ENCODE data around the gene ADGRL3.
"Not testable (repeated sequence)": the region's sequence is repeated elsewhere in the genome, so short reads cannot be mapped to it uniquely, and the experiment has no call there.

Gene ADGRL3

DNA sequence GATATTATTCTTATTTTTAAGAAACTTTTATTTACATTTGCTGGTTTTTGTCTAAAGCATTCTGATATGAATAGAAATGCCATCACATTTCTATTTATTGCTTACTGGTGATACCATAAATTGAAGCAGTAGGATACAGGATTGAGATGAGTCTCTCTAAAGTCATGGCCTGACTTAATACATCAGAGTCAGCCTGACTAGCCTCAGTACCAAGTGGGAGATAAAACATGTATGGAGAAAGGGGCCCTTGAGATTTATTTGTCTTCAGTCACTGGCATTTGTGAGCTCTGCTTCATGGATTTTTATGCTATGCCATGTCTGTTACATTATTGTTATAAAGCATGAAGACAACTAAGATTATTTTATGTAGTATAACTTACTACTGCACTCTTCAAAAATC, 465.5 kb downstream of the ADGRL3 start:
- FAIRE-seq: no peak

DNA sequence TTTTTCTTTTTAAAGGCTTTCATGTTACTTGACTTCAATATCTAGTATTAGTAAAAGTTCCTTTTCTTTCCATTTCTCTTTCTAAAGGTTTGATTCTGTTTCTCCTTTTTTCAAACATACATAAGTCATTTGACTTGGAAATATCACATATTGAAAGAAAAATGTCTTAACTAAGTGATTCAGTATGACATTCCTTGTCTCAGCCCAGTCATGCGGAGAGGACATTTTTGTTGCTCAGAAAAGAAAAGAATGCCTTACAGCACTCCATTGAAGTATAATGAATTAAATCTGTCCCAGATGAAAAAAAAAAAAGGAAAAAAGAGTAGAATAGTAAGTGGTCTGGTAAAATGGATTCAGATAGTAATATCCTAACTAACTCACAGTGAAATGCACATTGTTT, 466.1 kb downstream of the ADGRL3 start:
- no peak for FAIRE-seq

DNA sequence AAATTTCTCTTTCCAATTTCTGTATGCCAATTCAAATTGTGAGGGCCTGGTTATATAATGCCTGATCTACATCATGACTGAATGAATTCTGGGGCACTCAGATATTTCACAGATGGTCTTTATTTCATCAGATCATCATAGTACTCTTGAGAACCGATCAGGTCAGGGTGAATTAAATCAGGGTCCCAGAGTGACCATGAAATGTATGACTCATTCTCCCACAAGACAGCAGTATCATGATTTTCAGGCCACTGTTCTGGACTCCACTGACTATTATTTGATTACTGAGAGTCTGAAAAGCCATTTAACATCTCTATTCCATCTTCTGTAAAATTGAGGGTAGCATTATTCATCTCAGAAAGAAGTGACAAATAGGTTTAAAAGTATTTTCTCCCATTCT, 471.5 kb downstream of the ADGRL3 start:
- FAIRE-seq: no peak

DNA sequence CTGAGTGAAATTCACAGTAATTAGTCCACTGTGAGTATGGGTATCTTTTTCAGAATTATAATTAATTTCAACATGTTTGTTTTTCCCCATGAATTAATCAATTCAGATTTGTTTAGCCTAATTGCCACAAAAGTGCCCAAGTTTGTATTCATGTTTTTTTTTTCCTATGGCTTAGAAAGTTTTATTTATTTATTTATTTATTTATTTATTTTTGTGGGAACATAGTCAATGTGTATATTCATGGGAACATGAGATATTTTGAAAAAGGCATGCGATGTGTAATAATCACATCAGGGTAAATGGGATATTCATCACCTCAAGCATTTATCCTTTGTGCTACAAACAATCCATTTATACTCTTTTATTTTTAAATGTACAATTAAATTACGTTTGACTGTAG, 475.3 kb downstream of the ADGRL3 start:
- no peak for FAIRE-seq

DNA sequence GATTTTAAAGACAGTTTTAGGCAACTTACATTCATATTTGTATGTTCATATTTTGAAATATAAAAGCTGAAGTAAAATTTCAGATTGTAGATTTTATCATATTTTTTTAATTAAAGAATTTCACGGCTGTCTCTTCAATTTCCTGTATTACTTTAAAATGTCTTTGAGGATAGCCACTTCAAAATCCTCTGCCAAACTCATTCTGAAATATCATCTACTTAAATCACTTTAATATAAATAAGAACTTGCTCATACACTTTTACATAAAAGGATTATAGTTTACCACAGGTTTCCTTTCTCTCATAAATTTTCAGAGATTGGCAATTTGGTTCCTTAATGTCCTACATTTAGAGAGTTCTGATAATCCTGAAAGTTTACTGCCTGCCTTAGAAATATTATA, 478.2 kb downstream of the ADGRL3 start:
- FAIRE-seq: no peak

DNA sequence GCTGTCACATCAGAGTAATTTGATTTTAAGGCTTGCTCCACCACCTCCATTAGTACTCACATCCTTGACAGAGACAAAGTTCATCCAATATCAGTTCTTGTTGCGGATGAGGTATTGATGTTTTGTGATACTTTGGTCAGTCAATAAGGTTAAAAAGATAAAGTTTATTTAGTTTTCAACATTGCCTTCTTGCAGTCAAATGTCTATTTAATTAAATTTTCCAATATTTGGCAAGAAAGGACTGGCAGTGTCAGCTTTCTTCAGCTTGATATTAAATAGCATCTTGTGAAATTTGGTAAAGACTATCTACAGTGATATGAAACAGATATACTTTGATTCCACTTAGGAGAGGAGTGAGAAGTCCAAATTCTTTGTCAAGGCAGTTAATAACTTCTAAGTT, 493.4 kb downstream of the ADGRL3 start:
- FAIRE-seq: no peak

DNA sequence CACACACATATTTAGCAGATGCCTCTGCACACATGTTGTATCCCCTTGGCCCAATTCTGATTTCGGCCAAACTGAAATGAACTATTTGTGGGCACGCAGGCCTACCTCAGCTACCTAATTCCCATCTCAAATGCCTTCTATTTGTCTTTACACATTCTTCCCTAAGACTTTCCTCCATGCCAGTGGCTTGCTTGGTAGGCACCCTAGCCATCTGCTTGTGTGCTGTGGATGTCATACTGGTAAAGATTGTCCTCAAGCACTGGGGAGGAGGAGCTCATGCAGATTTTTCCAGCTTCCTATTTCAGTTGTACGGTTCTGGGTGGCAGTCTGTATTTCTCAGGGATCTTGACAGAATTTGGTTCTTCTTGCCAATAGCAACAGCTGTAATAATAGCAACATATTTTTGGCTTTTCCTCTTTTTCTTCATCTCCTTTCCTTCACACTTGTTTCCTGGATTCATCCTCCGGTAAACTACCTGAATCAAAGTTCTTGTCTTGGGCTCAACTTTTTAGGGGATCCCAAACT, 514.3 kb downstream of the ADGRL3 start:
- FAIRE-seq: no peak

DNA sequence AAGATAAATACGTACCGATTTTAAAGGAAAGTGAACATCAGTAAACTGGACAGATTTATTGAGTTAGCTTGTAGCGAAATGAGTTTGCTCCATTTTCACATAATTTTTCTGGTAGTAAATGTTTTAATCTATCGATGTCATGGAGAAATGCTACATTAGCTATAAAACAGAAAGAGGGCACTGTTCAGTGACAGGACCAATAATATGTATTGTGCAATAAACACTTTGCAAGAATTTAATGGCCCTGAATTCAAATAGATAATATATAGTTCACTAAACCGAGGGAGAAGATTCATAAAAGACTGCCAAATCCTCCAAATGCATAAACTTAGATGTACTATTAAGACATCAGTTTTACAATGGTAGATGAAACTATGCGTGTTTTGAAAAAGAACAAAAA, 516.3 kb downstream of the ADGRL3 start:
- no peak for FAIRE-seq

DNA sequence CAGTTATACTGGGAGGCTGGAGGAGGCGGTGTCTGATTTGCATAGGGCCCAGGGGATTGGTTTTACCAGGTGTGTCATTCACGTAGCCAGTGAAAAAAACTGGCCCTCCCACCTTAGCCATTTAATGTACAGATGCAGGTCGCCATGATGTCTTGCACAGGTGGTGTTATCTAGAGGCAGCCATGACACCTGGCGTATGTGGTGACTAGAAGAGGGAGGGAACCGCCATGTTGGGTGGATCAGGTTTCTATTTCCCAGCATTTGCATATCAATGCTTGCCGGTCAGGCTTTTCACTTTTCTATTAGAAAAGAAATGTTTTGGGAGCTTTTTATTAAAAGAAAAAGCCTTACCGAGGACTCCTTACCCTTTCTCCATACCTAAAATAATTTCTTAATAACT, 523.4 kb downstream of the ADGRL3 start:
- FAIRE-seq: no peak

DNA sequence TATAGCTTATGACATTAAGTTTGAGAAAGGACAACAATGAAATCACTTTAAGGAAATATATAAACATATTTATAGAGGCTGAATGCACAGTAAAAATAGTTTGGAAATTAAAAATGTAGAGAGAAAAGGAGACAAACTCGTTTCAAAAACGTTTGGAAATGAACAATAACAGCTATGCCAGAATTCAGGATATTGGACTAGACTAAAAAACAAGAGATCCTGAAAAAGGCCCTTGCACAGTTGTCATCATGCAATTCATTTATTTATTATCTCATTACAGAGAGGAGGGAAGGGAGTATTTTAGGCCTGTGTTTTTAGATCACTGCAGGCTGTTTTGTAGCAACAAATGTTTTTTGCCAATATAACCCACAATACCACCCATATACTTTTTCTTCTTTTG, 527.2 kb downstream of the ADGRL3 start:
- no peak for FAIRE-seq

DNA sequence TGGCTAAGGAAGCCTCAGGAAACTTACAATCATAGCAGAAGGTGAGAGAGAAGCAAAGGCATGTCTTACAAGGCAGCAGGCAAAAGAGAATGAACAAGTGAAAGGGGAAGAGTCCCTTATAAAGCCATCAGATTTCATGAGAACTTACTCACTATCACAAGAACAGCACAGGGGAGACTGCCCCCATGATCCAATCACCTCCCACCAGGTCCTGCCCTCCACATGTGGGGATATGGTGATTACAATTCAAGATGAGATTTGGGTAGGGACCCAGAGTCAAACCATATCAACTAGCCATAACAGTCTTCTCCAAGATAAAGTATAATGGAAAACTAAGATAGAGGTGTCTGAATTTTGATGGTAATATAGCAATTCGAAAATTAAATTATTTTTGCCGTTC, 534.3 kb downstream of the ADGRL3 start:
- FAIRE-seq: no peak

DNA sequence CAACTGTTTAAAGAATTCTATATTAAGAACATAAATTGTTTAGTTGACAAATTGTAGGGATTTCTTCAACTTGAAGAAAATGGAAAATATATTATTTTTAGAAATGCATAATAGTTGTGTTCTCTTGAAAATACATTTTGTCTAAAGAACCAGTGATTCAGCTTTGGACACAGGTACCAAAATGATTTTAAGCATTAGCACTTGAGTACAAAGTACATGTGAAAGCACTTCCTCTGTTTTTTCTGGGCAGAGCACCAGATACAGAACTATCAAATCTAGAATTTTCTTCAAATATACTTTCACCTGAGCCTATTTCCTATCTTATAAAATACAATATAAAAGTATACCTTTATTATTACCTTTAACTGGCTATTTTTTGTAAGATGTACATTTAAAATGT, 539.8 kb downstream of the ADGRL3 start:
- no peak for FAIRE-seq

DNA sequence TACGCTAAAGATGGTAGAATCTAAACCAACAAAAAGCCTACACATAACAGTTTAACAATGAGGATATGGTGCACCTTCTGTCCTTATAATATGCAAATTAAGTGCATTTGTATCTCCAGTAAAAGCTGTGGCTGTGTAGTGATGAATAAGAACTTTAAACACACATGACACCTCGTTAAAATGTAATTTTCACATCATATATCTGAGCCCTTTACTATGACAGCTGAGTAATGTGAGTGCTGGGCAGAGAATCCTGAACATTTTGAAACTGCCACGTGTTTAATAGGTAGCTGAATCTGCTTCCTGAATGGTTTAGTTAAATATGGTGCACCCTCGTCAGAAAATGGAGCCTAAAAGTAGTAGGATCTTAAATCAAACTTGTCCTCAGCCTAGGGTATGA, 540.8 kb downstream of the ADGRL3 start:
- no peak for FAIRE-seq

DNA sequence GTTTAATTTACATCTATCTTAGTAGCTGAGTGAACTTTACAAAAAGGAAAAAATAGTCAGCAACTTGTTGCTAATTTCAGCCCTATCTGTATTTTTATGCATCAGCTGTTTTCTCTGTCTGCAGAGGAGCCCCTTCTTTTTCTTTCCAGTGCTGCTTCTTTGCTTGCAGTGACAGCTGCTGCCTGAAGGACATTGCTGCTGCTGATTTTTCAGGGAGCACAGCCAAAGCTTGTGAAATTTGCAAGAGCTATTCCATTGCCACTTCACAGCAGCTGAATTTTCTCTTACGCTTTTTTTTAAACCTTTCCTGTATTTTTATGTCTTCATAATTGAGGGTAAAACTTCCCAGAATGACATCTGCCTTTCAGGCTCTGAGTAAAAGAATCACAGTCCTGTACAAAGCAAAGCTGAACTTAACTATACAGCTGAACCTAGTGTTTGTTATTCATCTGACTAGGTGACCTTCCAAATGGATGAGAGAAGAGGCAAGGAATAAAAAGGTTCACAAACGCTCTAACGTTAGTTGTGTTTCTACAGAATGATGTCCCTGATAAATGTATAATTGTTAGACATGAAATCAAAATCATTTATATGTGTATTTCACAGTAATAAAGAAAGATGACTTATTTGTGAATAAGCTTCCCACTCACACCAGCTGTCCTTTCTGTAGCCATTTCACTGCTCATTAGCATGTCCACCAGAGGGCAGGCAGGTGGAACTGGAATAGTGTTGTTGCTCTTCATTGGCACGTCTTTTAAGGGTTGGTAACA, 541.4 kb downstream of the ADGRL3 start:
- FAIRE-seq: no peak

DNA sequence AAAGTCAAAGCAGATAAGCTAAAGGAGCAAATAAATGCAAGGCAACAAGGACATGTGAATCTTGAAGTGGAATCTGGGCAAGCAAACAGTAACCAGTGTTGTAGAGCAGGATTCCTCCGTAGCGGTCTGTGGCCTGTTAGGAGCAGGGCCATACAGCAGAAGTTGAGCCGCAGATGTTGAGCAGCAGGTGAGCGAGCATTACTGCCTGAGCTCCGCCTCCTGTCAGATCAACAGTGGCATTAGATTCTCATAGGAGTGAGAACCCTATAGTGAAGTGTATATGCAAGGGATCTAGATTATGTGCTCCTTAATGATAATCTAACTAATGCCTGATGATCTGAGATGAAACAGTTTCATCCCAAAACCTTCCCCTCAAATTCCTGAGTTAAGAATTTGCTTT, 550.7 kb downstream of the ADGRL3 start:
- no peak for FAIRE-seq

DNA sequence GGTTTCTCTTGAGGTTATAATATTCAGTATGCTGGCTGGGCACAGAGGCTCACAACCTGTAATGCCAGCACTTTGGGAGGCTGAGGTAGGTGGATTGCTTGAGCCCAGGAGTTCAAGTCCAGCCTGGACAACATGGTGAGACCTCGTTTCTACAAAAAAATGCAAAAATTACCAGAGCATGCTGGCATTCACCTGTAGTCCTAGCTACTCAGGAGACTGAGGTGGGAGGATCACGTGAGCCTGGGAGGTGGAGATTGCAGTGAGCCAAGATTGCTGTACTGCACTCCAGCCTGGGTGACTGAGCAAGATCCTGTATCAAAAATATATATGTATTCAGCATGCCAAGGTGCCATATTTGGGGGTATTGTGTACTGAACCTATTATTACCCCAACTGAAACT, 552.5 kb downstream of the ADGRL3 start:
- no peak for FAIRE-seq

DNA sequence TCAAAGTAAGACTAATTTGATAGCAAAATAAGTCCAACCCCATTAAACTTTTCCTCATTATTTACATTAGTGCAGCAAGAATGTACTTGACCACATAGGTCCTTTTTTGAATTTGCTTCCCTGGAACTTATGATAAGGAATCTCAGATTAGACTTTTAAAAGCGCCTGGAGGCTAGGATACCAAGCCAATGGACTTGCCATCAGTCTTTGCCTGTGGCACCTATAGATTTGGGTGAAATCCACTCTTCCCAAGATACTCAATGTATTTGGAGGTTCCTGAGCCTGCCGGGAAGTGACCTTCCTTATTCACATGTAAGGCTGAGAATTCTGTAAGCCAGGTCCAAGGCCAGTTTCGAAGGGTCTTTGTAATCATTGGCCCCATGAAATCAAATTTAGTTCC, 553.6 kb downstream of the ADGRL3 start:
- FAIRE-seq: no peak

DNA sequence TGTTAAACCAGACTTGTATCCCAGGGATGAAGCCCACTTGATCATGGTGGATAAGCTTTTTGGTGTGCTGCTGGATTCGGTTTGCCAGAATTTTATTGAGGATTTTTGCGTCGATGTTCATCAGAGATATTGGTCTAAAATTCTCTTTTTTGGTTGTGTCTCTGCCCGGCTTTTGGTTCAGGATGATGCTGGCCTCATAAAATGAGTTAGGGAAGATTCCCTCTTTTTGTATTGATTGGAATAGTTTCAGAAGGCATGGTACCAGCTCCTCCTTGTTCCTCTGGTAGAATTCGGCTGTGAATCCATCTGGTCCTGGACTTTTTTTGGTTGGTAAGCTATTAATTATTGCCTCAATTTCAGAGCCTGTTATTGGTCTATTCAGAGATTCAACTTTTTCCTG, 556.8 kb downstream of the ADGRL3 start:
- FAIRE-seq: not testable (repeated sequence)

DNA sequence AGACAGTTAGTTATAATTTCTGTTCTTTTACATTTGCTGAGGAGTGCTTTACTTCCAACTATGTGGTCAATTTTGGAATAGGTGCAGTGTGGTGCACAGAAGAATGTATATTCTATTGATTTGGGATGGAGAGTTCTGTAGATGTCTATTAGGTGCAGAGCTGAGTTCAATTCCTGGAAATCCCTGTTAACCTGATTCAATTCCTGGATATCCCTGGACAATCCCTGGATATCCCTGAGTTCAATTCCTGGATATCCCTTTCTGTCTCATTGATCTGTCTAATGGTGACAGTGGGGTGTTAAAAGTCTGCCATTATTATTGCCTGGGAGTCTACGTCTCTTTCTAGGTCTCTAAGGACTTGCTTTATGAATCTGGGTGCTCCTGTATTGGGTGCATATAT, 557.9 kb downstream of the ADGRL3 start:
- FAIRE-seq: not testable (repeated sequence)

DNA sequence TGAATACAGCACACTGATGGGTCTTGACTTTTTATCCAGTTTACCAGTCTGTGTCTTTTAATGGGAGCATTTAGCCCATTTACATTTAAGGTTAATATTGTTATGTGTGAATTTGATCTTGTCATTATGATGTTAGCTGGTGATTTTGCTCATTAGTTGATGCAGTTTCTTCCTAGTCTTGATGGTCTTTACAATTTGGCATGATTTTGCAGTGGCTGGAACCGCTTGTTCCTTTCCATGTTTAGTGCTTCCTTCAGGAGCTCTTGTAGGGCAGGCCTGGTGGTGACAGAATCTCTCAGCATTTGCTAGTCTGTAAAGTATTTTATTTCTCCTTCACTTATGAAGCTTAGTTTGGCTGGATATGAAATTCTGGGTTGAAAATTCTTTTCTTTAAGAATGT, 558.5 kb downstream of the ADGRL3 start:
- FAIRE-seq: not testable (repeated sequence)

DNA sequence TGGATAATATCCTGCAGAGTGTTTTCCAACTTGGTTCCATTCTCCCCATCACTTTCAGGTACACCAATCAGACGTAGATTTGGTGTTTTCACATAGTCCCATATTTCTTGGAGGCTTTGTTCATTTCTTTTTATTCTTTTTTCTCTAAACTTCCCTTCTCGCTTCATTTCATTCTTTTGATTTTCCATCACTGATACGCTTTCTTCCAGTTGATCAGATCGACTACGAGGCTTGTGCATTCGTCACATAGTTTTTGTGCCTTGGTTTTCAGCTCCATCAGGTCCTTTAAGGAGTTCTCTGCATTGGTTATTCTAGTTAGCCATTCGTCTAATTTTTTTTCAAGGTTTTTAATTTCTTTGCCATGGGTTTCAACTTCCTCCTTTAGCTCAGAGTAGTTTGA, 559.1 kb downstream of the ADGRL3 start:
- FAIRE-seq: not testable (repeated sequence)

DNA sequence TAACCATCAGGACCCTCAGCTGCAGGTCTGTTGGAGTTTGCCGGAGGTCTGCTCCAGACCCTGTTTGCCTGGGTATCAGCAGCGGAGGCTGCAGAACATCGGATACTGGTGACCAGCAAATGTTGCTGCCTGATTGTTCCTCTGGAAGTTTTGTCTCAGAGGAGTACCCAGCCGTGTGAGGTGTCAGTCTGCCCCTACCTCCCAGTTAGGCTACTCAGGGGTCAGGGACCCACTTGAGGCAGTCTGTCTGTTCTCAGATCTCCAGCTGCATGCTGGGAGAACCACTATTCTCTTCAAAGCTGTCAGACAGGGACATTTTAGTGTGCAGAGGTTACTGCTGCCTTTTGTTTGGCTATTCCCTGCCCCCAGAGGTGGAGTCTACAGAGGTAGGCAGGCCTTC, 559.8 kb downstream of the ADGRL3 start:
- not testable (repeated sequence) for FAIRE-seq

DNA sequence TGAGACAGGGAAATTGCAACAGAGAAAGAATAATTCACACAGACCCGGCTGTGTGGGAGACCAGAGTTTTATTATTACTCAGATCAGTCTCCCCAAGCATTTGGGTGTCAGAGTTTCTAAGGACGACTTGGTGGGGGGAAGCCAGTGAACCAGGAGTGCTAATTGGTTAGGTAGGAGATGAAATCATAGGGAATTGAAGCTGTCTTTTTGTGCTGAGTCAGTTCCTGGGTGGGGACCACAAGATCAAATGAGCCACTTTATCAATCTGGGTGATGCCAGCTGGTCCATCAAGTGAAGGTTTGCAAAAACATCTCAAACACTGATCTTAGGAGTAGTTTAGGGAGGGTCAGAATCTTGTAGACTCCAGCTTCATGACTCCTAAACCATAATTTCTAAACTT, 560.7 kb downstream of the ADGRL3 start:
- no peak for FAIRE-seq

DNA sequence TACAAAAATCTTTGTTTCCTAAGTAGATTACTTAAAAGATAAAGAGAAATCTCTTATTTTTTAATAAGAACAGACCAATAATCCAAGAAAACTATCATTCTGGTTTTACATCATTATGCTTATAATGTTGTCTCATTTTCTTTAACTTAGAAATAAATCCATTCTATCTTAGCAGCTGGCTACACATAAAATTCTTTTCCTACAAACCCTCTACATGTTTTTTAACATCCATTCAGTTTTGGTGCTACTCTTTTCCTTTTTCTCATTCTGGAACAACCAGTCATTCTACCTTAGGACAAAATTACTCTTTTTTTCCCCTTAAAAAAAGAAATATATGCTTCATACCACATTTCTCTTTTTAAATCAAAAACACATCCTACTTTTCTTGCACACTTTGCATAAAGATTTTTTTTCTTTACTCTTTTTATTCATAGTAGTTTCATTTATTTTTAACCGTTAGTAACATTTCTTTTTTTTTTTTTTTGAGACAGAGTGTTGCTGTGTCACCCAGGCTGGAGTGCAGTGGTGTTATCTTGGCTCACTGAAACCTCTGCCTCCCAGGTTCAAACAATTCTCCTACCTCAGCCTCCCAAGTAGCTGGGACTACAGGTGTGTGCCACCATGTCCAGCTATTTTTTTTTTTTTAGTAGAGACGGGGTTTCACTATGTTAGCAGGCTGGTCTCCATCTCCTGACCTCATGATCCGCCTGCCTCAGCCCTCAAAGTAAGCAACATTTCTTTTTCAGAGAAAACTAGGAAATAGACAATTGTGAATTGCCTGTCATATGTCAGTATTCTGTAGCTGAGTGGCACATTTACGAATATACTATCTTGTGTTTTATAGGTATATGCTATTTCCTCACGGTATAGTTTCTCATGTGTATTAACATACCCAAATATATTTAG, 562.8 kb downstream of the ADGRL3 start:
- no peak for FAIRE-seq

Data from G401.6 (cell line).